HuH-7.5 (cell line): ENCODE data around the gene FOXO1.

Source experiments
- DNase-seq: peaks from one replicate; pipeline ENCODE4 v3.0.0; 2011; ENCODE audit warnings: low spot score

FOXO1 gene

DNA sequence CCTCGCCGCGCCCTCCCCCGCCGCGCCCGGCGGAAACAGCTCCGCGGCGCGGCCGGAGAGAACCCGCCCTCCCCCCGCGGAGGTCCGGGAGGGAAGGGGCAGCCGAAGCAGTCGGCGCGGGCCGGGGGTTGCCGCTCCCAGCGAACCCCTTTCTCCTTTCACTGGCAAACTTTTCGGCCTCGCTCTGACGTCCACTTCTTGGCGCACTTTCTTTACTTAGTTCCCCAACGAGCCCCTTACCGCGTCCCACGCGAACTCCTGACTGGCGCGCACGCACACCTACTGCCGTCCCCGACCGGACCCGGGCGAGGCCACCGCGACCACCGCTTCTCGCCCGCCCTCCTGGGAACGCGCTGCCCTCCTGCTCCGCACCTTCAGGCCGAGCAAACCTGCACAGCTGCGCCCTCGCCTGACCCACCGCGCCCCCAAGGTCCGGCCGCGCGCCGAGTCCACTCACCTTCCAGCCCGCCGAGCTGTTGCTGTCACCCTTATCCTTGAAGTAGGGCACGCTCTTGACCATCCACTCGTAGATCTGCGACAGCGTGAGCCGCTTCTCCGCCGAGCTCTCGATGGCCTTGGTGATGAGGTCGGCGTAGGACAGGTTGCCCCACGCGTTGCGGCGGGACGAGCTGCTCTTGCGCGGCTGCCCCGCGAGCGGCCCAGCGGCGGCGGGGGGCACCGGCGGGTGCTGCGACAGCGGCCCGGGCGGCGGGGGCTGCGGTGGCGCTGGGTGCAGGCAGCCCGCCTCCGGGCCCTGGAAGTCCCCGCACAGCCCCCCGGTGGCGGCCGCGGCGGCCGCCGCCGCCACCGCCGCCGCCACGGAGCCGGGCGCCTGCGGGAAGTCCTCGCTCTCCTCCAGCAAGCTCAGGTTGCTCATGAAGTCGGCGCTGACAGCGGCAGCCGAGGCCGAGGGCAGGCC lies 1.1 kb downstream of the FOXO1 start:
- peak; percentile 49 for DNase-seq

- peak; percentile 61 for DNase-seq
Observed at GRCh38 chr13:40664350-40665125, 1.9 kb downstream of the FOXO1 start.

DNA sequence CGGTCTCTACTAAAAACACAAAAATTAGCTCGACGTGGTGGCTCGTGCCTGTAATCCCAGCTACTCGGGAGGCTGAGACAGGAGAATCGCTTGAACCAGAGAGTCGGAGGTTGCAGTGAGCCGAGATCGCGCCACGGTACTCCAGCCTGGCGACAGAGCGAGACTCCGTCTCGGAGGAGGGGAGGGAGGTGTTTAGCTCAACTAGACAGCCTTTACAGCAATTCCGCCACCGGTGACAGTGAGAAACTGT lies 2.4 kb downstream of the FOXO1 start:
- DNase-seq, result peak; percentile 47

DNA sequence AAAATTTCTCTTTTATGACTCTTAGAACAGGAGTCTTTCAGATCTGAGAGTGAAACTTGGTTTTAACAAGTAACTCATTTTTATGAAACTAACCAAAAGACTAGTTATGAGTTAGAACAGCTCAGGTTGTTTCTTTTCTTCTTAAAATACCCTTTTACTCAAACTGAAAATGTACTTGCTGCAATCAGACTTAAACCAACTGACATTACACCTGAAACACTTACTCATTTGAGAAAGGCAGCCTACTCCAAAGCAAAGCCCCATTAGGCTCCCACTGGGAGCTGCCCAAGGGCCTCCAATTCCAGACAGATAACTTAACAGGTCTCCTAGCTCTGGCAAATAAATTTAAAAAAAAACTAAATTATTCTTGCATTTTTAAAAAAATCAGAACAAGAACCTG lies 3.6 kb downstream of the FOXO1 start:
- DNase-seq, result no peak

GRCh38 chr13:40661875-40662665 lies 4.4 kb downstream of the FOXO1 start:
- no peak for DNase-seq

DNA sequence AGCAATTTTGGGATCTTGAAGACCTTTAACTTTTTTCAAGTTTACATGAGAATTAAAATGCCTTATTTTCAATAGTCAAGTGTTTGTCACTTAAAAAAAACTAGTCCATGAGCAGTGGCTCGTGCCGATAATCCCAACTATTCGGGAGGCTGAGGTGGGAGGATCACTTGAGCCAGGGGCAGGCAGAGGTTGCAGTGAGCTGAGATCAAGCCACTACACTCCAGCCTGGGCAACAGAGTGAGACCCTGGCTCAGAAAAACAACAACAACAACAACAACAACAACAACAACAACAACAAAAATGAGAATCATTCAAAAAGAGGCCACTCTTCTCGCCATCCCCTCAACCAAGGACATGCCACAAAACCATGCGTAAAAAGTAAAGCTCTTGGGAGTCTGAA lies 5.7 kb downstream of the FOXO1 start:
- no peak for DNase-seq

GRCh38 chr13:40660141-40660664 lies 6.2 kb downstream of the FOXO1 start:
- DNase-seq, result no peak

- no peak for DNase-seq
Observed at GRCh38 chr13:40657951-40658350, 8.5 kb downstream of the FOXO1 start.

DNA sequence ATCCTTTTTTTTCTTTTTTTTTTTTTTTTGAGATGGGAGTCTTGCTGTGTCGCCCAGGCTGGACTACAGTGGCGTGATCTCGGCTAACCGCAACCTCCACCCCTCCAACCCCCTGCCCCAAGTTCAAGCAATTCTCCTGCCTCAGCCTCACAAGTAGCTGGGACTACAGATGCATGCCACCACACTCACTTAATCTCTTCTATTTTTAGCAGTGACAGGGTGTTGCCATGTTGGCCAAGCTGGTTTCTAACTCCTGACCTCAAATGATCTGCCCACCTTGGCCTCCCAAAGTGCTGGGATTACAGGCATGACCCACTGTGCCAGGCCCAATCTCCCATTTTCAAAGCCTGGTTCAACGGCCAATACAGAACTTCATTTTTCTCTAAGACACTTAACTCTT lies 9.1 kb downstream of the FOXO1 start:
- no peak for DNase-seq

DNA sequence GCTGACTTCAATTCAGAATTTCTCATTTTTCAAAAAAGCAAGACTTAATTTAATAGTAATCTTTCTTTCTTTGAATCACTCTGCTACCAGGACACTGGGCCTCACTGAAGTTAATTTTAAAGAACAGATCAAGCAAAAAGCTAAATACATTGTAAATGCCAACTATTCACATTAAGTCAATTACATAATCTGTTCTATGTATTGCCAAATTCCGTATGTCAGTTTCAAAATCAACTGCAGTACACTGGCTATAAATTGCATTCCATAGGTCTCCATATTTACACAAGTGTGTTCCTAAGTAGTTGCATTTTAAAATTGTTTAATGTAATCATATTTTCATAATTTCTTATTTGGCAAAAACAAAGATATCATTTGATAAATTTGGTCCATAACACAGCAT lies 10.1 kb downstream of the FOXO1 start:
- DNase-seq, result no peak

DNA sequence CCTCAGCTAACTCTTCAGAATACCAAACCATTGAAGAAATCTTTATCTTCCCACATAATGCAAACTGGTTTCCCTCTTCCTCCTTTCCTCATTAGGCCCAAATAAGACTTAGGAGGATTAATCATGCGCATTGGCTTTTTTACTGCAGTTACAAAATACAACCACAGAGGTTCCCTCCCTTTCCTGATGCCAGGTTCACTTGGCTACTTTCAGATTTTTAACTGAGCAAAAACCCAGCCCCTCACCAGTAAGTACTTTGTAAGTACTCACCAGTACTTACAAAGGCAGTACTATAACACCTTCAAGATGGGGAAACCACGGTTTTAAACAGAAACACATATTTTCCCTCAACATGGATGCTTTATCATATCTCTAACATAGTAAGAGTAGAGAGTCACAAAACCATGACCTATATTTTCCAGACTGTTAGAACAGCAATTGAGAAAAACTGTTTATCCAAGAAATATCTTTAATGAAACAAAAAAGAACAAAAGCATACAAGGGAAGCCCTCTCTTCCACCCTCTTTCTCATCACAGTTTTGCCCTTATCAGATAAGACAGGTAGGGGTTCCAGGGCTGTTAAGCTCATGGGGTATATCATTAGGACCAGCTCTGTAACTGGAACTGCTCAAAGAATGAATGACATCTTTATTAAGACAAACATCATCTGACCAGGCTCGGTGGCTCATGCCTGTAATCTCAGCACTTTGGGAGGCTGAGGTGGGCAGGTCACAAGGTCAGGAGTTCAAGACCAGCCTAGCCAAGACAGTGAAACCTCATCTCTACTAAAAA lies 12.7 kb downstream of the FOXO1 start:
- DNase-seq, result no peak

DNA sequence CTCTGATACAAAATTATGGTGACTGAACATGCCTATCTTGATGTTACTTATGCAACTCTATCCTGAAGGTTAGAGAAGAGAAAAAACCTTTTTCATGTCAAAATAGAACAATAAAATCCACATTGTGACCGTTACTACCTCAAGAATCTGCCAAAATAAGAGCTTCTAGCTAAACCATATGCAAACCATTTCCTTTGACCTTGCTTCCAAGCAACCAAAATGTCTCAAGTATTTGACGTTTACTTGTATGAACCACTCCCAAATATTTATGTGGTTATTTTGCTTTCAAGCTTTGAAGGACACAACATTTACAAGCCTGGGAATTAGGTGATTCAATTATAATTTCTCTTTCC lies 13.9 kb downstream of the FOXO1 start:
- no peak for DNase-seq

GRCh38 chr13:40651866-40652587 lies 14.4 kb downstream of the FOXO1 start:
- no peak for DNase-seq

DNA sequence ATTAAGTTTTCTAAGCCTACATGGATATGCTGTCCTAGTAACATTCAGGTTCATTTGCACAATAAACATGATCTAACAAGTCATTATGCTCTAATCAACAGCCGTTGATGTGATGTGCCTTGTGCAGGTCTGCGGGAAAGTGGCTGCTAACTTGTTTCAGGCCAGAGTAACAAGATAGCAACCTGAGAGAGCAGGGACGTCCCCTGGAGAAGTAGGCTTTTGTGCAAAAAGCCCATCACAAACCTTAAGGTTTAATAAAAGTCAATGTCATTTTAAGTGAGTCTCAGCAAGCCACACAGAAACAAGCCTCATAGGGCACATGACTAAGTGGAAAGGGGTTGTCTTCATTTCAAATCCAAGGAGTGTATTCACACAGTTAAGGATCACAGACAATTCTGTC lies 17.6 kb downstream of the FOXO1 start:
- no peak for DNase-seq

DNA sequence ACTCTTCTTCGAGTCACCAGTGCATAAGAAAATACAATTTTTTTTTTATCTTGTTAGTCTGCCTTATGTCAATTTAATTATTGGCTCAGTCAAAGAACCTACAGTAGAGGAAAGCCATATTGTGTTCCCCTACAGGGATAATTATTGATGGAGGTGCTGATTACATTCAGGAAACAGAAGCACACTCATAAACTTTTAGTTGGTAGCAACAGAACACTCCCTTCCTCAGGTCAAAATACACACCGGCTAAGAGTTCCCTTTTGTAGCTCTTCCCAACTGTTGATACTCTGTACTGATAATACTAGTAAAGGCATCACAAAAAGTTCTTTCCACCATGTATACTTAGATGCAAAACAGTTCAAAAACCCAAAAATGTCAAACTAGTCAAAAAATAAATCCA lies 18.4 kb downstream of the FOXO1 start:
- DNase-seq, result no peak

DNA sequence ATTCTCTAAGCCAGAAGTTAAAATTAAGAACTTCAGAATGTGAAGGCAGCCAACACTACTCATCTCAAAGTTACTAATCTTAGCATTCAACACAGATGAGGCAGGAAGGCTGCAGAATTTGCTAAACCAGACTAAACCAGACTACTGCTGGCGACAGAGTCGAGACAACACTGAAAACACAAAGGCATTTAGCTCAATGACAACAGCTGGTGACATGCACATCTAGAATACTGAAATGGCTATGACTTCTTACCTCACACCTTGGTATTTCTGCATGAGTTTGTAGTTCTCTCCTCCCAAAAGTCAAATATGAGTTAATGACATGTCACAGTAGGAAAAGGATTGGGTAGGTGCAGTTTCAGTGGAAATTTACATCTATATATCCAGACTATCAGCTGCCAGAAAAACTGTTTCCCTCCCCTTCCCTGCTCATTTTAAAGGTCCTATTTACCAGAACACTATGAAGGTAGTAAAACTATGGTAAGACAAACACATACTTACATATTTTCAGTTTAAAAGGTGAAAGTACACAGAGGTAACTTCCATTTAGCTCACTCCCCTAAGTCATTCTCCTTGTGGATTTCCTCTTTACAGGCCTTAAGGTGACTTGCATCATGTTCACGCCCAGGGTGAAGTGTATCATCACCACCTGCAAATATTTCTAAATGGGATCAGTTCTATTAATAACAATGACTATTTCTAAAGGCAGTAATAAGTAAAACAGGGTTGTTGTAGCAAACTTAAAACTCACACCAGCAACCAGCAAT lies 21.4 kb downstream of the FOXO1 start:
- no peak for DNase-seq

DNA sequence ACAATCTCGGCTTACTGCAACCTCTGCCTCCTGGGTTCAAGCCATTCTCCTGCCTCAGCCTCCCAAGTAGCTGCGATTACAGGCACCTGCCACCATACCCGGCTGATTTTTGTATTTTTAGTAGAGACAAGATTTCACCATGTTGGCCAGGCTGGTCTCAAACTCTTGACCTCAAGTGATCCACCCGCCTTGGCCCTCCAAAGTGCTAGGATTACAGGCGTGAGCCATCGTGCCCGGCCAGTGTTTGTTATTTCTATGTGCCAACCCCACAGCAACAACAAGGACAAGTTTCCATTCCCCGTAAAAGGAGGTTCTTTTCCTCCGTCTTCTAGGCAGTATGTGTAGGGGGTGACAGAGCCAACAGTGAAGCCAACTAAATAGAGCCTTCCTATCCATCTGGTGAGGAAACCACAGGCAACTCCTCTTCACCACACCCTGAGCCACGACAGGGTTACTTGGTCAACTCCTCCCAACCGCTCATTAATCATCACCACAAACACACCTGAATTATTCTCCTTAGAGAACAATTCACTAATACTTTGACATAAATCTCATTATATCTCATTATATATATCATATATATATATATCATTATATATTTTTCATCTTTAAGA lies 25.5 kb downstream of the FOXO1 start:
- no peak for DNase-seq

- no peak for DNase-seq
Observed at GRCh38 chr13:40640202-40640601, 26.2 kb downstream of the FOXO1 start.

GRCh38 chr13:40639221-40639681 lies 27.2 kb downstream of the FOXO1 start:
- DNase-seq, result no peak

GRCh38 chr13:40637643-40638042 lies 28.8 kb downstream of the FOXO1 start:
- no peak for DNase-seq
